ENCODE measurements around the gene GJC2.

Gene GJC2

DNA sequence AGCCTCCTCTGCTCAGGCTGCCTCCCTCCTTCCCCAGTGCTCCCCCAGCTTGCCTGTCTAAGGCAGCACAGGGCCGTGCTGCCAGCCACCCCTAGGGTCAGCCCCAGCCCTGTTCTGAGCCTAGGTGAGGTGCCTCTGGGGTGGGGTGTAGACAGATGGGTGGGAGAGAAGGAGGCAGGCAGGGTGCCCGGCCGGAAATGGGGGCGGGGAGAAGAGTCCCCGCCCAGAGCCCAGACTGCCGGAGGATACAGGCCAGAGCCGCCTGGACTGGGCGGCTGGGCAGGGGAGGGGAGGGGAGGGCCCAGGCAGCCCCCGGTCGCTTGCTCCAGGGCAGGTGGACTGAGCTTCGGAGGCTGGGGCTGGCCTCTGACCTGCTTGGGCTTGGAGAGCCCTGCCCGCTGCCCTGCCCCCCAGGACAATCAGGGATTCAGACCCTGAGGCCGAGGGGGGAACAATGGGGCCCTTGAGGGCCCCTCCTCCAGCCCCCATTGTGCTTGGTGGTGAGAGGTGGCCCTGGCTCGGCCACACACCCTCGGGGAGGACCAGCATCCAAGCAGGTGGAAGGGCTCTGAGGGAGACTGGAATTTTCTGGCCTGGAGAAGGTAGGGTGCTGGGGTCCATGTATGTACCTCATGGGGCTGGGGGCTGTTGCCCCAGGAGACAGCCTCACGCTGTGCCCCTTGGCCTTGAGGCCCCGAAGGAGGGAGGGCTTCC, at the start of gene GJC2:
TSS of gene GJC2 (plus strand) at position 525 of the 714 bp plus-strand sequence. CDS start 7,829 bp downstream, outside the sequence.
- Histone ChIP-seq H3K36me3 (ENCODE audit: control insufficient read depth, insufficient read depth, low read length) (0 out of 2 replicates have a peak, but pooled peaks cover 5% of the 10 kb centered on the region), H3K9me3 (ENCODE audit: control insufficient read depth, insufficient read depth, low read length) (no peaks in the 10 kb centered on the region), H3K27ac (ENCODE audit: low read length) (no peak within 1 kb of the TSS), H3K4me3 (ENCODE audit: low read length) (no peak within 1 kb of the TSS), H3K4me1 (ENCODE audit: control insufficient read depth, insufficient read depth, low read length) (peaks cover 7% of the 10 kb centered on the region), H3K27me3 (ENCODE audit: control insufficient read depth, insufficient read depth, low read length) (no peaks in the 10 kb centered on the region)
- WGBS (ENCODE audit: insufficient coverage, insufficient read length): no CpG with 5 or more reads among the region's 17 CpGs
- no peak for DNase-seq (ENCODE audit: low read depth, low spot score)

- DNase-seq (ENCODE audit: low read depth, low spot score): no peak
- no peaks in the 10 kb centered on the region for H3K9me3 ChIP-seq (ENCODE audit: control insufficient read depth, insufficient read depth, low read length)
- no peak overlapping the region for H3K27ac ChIP-seq (ENCODE audit: low read length)
- H3K36me3 ChIP-seq (ENCODE audit: control insufficient read depth, insufficient read depth, low read length): peaks cover 29% of the 10 kb centered on the region
- no CpG with 5 or more reads among the region's 12 CpGs for WGBS (ENCODE audit: insufficient coverage, insufficient read length)
- H3K27me3 ChIP-seq (ENCODE audit: control insufficient read depth, insufficient read depth, low read length): no peaks in the 10 kb centered on the region
- no peak overlapping the region for H3K4me3 ChIP-seq (ENCODE audit: low read length)
- no peaks in the 10 kb centered on the region for H3K4me1 ChIP-seq (ENCODE audit: control insufficient read depth, insufficient read depth, low read length)
Measured at GRCh38 chr1:228100822-228101613, 48.7 kb upstream of the GJC2 start.

- Histone ChIP-seq H3K36me3 (ENCODE audit: control insufficient read depth, insufficient read depth, low read length) (peaks cover 34% of the 10 kb centered on the region), H3K9me3 (ENCODE audit: control insufficient read depth, insufficient read depth, low read length) (no peaks in the 10 kb centered on the region), H3K27me3 (ENCODE audit: control insufficient read depth, insufficient read depth, low read length) (no peaks in the 10 kb centered on the region), H3K27ac (ENCODE audit: low read length) (no peak overlapping the region), H3K4me1 (ENCODE audit: control insufficient read depth, insufficient read depth, low read length) (no peaks in the 10 kb centered on the region), H3K4me3 (ENCODE audit: low read length) (peak overlapping the region; percentile 98; the same call in 1 of the 2 replicates)
- no peak for DNase-seq (ENCODE audit: low read depth, low spot score)
- no CpG with 5 or more reads among the region's 15 CpGs for WGBS (ENCODE audit: insufficient coverage, insufficient read length)
Measured at GRCh38 chr1:228101614-228101993, 48.1 kb upstream of the GJC2 start.

GRCh38 chr1:228101994-228102790, 47.5 kb upstream of the GJC2 start:
- Histone ChIP-seq H3K27me3 (ENCODE audit: control insufficient read depth, insufficient read depth, low read length) (no peaks in the 10 kb centered on the region), H3K4me3 (ENCODE audit: low read length) (peak overlapping the region; percentile 98), H3K9me3 (ENCODE audit: control insufficient read depth, insufficient read depth, low read length) (no peaks in the 10 kb centered on the region), H3K4me1 (ENCODE audit: control insufficient read depth, insufficient read depth, low read length) (no peaks in the 10 kb centered on the region), H3K27ac (ENCODE audit: low read length) (no peak overlapping the region), H3K36me3 (ENCODE audit: control insufficient read depth, insufficient read depth, low read length) (peaks cover 35% of the 10 kb centered on the region)
- no CpG with 5 or more reads among the region's 73 CpGs for whole genome bisulfite sequencing (ENCODE audit: insufficient coverage, insufficient read length)
- DNase-seq (ENCODE audit: low read depth, low spot score): no peak

- Histone ChIP-seq H3K4me1 (ENCODE audit: control insufficient read depth, insufficient read depth, low read length) (no peaks in the 10 kb centered on the region), H3K9me3 (ENCODE audit: control insufficient read depth, insufficient read depth, low read length) (no peaks in the 10 kb centered on the region), H3K27ac (ENCODE audit: low read length) (no peak within 1 kb of the TSS), H3K4me3 (ENCODE audit: low read length) (peak within 1 kb of the TSS; percentile 98), H3K27me3 (ENCODE audit: control insufficient read depth, insufficient read depth, low read length) (no peaks in the 10 kb centered on the region), H3K36me3 (ENCODE audit: control insufficient read depth, insufficient read depth, low read length) (peaks cover 32% of the 10 kb centered on the region)
- peak; percentile 90 for DNase-seq (ENCODE audit: low read depth, low spot score)
- WGBS (ENCODE audit: insufficient coverage, insufficient read length): no CpG with 5 or more reads among the region's 104 CpGs
Measured at GRCh38 chr1:228102791-228103620, 46.7 kb upstream of the GJC2 start, which contains the start of gene C1orf35. C1orf35 (minus strand) TSS chr1:228103325; CDS start chr1:228103227, 98 bp downstream.

DNA sequence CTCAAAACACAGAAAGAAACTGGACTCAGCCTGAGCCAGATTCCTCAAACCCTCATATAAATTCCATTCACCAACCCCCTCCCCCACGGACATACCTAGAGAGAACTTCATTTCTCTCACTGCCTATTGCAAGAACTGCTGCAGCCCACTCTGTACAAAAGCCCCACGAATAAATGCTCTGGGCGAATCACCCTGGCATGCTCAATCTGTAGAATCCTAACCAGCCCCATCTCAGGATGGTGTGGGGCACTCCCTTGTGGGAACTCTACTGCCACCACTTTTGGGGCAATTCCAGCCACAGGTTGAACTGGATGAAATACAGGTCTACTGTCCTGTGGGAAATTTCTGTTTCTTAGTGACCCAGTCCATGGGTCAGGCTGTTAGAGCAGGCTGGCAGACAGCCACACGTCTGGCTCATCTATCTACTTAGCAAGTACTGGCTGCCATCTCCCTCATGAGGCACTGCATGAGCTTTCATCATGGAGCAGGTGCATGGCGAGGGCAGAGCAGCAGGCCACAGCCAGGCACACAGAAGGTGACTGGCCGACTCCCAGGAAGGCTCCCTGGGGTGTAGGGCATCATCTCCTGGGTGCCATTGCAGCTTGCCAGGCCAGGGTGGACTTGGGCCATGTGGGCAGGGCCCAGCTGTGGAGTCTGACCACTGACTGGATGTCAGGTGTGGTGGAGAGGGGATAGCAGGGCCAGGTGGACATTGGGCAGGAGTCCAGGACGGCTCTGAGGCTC, 45.0 kb upstream of the GJC2 start:
- H3K36me3 ChIP-seq (ENCODE audit: control insufficient read depth, insufficient read depth, low read length): peaks cover 20% of the 10 kb centered on the region
- no peaks in the 10 kb centered on the region for H3K27me3 ChIP-seq (ENCODE audit: control insufficient read depth, insufficient read depth, low read length)
- no peaks in the 10 kb centered on the region for H3K9me3 ChIP-seq (ENCODE audit: control insufficient read depth, insufficient read depth, low read length)
- no peak overlapping the region for H3K4me3 ChIP-seq (ENCODE audit: low read length)
- no peak for DNase-seq (ENCODE audit: low read depth, low spot score)
- H3K4me1 ChIP-seq (ENCODE audit: control insufficient read depth, insufficient read depth, low read length): no peaks in the 10 kb centered on the region
- no peak overlapping the region for H3K27ac ChIP-seq (ENCODE audit: low read length)
- no CpG with 5 or more reads among the region's 7 CpGs for WGBS (ENCODE audit: insufficient coverage, insufficient read length)

- WGBS (ENCODE audit: insufficient coverage, insufficient read length): no CpG with 5 or more reads among the region's 9 CpGs
- no peaks in the 10 kb centered on the region for H3K27me3 ChIP-seq (ENCODE audit: control insufficient read depth, insufficient read depth, low read length)
- H3K27ac ChIP-seq (ENCODE audit: low read length): no peak overlapping the region
- H3K4me3 ChIP-seq (ENCODE audit: low read length): no peak overlapping the region
- no peak for DNase-seq (ENCODE audit: low read depth, low spot score)
- H3K9me3 ChIP-seq (ENCODE audit: control insufficient read depth, insufficient read depth, low read length): no peaks in the 10 kb centered on the region
- H3K4me1 ChIP-seq (ENCODE audit: control insufficient read depth, insufficient read depth, low read length): no peaks in the 10 kb centered on the region
- peaks cover 17% of the 10 kb centered on the region for H3K36me3 ChIP-seq (ENCODE audit: control insufficient read depth, insufficient read depth, low read length)
Measured at GRCh38 chr1:228105270-228105995, 44.3 kb upstream of the GJC2 start.

DNA sequence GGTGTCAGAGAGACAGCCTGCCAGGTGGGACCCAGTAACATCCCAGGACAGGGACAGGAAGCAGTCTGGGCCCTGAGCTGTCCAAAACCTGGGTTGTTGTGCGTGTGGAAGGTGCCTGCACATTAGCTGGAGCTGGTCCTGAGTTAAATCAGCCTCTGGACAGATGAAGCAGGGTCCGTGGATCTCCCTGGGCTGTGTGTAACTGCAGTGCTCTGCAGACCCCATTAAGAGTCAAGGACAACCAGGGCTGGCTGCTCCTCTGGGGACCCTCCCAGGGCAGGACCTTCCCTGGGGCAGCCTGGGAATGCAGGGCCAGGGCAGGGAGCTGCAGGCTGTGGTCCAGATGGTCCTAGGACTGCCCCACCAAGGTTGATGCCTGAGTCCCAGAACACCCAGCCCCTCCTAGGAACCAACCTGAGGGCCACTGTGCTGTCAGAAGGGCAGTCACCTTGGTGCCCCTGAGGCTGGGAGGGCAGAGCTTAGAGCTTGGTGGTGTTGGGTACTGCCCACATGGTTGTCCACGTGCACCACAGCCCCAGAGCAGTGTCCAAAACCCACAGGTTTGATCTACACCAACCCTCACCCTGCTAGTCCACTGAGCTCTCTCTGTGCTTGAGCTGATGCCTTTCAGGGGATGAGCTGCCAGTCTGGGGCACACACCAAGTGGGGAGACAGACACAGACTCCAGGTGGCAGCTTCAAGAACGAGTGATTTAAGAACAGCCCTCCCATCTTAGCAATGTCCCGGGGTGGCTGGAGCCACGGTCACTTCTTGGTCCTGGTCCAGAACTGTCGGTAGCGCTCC, 43.5 kb upstream of the GJC2 start:
- WGBS (ENCODE audit: insufficient coverage, insufficient read length): no CpG with 5 or more reads among the region's 8 CpGs

More for the DNA sequence above, 43.5 kb upstream of the GJC2 start:
- Histone ChIP-seq H3K4me3 (ENCODE audit: low read length) (no peak overlapping the region), H3K27me3 (ENCODE audit: control insufficient read depth, insufficient read depth, low read length) (no peaks in the 10 kb centered on the region), H3K4me1 (ENCODE audit: control insufficient read depth, insufficient read depth, low read length) (no peaks in the 10 kb centered on the region), H3K27ac (ENCODE audit: low read length) (no peak overlapping the region), H3K36me3 (ENCODE audit: control insufficient read depth, insufficient read depth, low read length) (peaks cover 12% of the 10 kb centered on the region), H3K9me3 (ENCODE audit: control insufficient read depth, insufficient read depth, low read length) (no peaks in the 10 kb centered on the region)
- DNase-seq (ENCODE audit: low read depth, low spot score): no peak
